SK-N-SH (cell line): ENCODE measurements around the gene CPT1B. TPM values are rescaled to one million over a fixed set of nuclear protein-coding genes. Genes with fewer than 3 reads are reported as not detected.

ENCODE experiments used
- CTCF ChIA-PET: fragments of 300-600, 350-600 bp; formaldehyde crosslinking; extraction: SDS; loops from one replicate; lab custom pipeline; 2021; lab: Yijun Ruan, JAX
- POLR2A ChIA-PET: fragments of 350-600 bp; sonication (Branson Sonifier 250); formaldehyde crosslinking; extraction: SDS; loops from one replicate; lab custom pipeline; 2020; ENCODE audit warnings: antibody characterized with exemption, inconsistent platforms; lab: Yijun Ruan, JAX
- DNase-seq: peaks from one replicate; pipeline ENCODE4 v3.0.0; 2012
- H2AFZ ChIP-seq: fragments of 200-600 bp; sonication (generic); 2 replicates; pipeline ENCODE4 v1.8.1; 2016; ENCODE audit warnings: antibody characterized with exemption, mild to moderate bottlenecking, low read depth
- H3F3A ChIP-seq: fragments of 200-600 bp; sonication (generic); replicated peaks from 2 replicates; pipeline ENCODE3; 2016; ENCODE audit warnings: antibody characterized with exemption, mild to moderate bottlenecking; ENCODE audit not compliant: insufficient read depth
- H3K27ac ChIP-seq, 2 experiments: fragments of 200-500 bp in 1 of 2; fragments of 200-600 bp in 1 of 2; sonication (Bioruptor generic) in 1 of 2; sonication (generic), shearing (Covaris generic) in 1 of 2; 2 replicates each; pipeline versions ENCODE4 v1.5.1 to v1.6.1; 2014 to 2016; ENCODE audit warnings: low read depth in 2 of 2, inconsistent platforms in 1 of 2, low read length in 1 of 2, mild to moderate bottlenecking in 1 of 2, mixed read lengths in 1 of 2
- H3K27me3 ChIP-seq: fragments of 200-600 bp; sonication (generic), shearing (Covaris generic); 2 replicates; pipeline ENCODE4 v1.6.1; 2016; ENCODE audit warnings: mixed run types; ENCODE audit not compliant: insufficient read depth
- H3K36me3 ChIP-seq, 2 experiments: fragments of 200-500 bp in 1 of 2; fragments of 200-600 bp in 1 of 2; sonication (Bioruptor generic) in 1 of 2; sonication (generic) in 1 of 2; replicated peaks in 1 of 2; 2 replicates each; pipeline versions ENCODE3 to v1.5.1; 2014 to 2016; ENCODE audit warnings: low read length in 1 of 2, mild to moderate bottlenecking in 1 of 2; ENCODE audit not compliant: insufficient read depth in 2 of 2, control insufficient read depth in 1 of 2
- H3K4me1 ChIP-seq, 2 experiments: fragments of 200-500 bp in 1 of 2; fragments of 200-600 bp in 1 of 2; sonication (Bioruptor generic) in 1 of 2; sonication (generic), shearing (Covaris generic) in 1 of 2; 2 replicates each; pipeline versions ENCODE4 v1.5.1 to v1.6.1; 2014 to 2016; ENCODE audit warnings: low read depth in 1 of 2, low read length in 1 of 2, mixed run types in 1 of 2; ENCODE audit not compliant: insufficient read depth in 2 of 2, control insufficient read depth in 1 of 2
- H3K4me2 ChIP-seq: fragments of 200-600 bp; sonication (generic), shearing (Covaris generic); 2 replicates; pipeline ENCODE4 v1.6.1; 2017; ENCODE audit warnings: mixed run types
- H3K4me3 ChIP-seq, 2 experiments: fragments of 200-500 bp in 1 of 2; fragments of 200-600 bp in 1 of 2; sonication (Bioruptor generic) in 1 of 2; sonication (generic), shearing (Covaris generic) in 1 of 2; 2 replicates each; pipeline versions ENCODE4 v1.5.1 to v1.8.1; 2014 to 2016; ENCODE audit warnings: low read depth in 2 of 2, inconsistent platforms in 1 of 2, low read length in 1 of 2, mild to moderate bottlenecking in 1 of 2, mixed read lengths in 1 of 2, moderate library complexity in 1 of 2
- H3K79me2 ChIP-seq: fragments of 200-600 bp; sonication (generic); 2 replicates; pipeline ENCODE4 v1.8.1; 2017; ENCODE audit warnings: mild to moderate bottlenecking; ENCODE audit not compliant: insufficient read depth
- H3K9ac ChIP-seq: fragments of 200-600 bp; sonication (generic); 2 replicates; pipeline ENCODE4 v1.6.1; 2017; ENCODE audit warnings: mixed run types
- H3K9me2 ChIP-seq: fragments of 200-600 bp; sonication (generic); 2 replicates; pipeline ENCODE4 v1.6.1; 2017; ENCODE audit warnings: mixed run types
- H3K9me3 ChIP-seq: fragments of 200-600 bp; sonication (generic); 2 replicates; pipeline ENCODE4 v1.6.1; 2017; ENCODE audit warnings: mixed run types, mild to moderate bottlenecking, moderate library complexity
- H4K20me1 ChIP-seq: fragments of 200-600 bp; sonication (generic); 2 replicates; pipeline ENCODE4 v1.6.1; 2017; ENCODE audit warnings: mild to moderate bottlenecking, mixed run types; ENCODE audit not compliant: insufficient read depth
- EP300 ChIP-seq, 2 experiments: IDR thresholded peaks; 2 replicates each; pipeline versions ENCODE4 v1.4.0 to v1.6.1; 2012; ENCODE audit warnings: borderline replicate concordance in 1 of 2, low read depth in 1 of 2, low read length in 1 of 2
- FOSL2 ChIP-seq: IDR thresholded peaks from 2 replicates; pipeline ENCODE4 v1.4.0; 2012; ENCODE audit warnings: low read depth, mild to moderate bottlenecking, moderate library complexity, borderline replicate concordance
- FOXM1 ChIP-seq: IDR thresholded peaks from 2 replicates; pipeline ENCODE4 v1.4.0; 2012; ENCODE audit warnings: low read depth, mild to moderate bottlenecking
- GABPA ChIP-seq: IDR thresholded peaks from 2 replicates; pipeline ENCODE4 v1.4.0; 2012; ENCODE audit warnings: low read depth, mild to moderate bottlenecking
- GATA2 ChIP-seq: sonication (generic); formaldehyde crosslinking; IDR thresholded peaks from 2 replicates; pipeline ENCODE4 v1.5.0; 2020; ENCODE audit warnings: mild to moderate bottlenecking, missing genetic modification reagents
- NFIC ChIP-seq: IDR thresholded peaks from 2 replicates; pipeline ENCODE4 v1.4.0; 2012; ENCODE audit warnings: borderline replicate concordance
- NRF1 ChIP-seq: IDR thresholded peaks from 2 replicates; pipeline ENCODE4 v1.6.1; 2012; ENCODE audit warnings: low read depth, mild to moderate bottlenecking, low read length
- REST ChIP-seq: IDR thresholded peaks from 2 replicates; pipeline ENCODE4 v1.6.1; 2012; ENCODE audit warnings: mild to moderate bottlenecking, low read depth, low read length, moderate library complexity
- RFX5 ChIP-seq: IDR thresholded peaks from 2 replicates; pipeline ENCODE4 v1.6.1; 2012; ENCODE audit warnings: mild to moderate bottlenecking, improper control_type of control experiment, low read length
- TAF1 ChIP-seq: IDR thresholded peaks from 2 replicates; pipeline ENCODE4 v1.6.1; 2012; ENCODE audit warnings: low read depth, mild to moderate bottlenecking, low read length, moderate library complexity, borderline replicate concordance
- TCF12 ChIP-seq: IDR thresholded peaks from 2 replicates; pipeline ENCODE4 v1.4.0; 2012
- YY1 ChIP-seq: IDR thresholded peaks from 2 replicates; pipeline ENCODE4 v1.4.0; 2012; ENCODE audit warnings: low read depth, mild to moderate bottlenecking
- ZBTB33 ChIP-seq: IDR thresholded peaks from 2 replicates; pipeline ENCODE4 v1.4.0; 2012; ENCODE audit warnings: low read depth, borderline replicate concordance
- WGBS: methylation state at CpG from one replicate; pipeline ENCODE4 v1.1.6; 2017; ENCODE audit warnings: low lambda C conversion rate; 5-methylcytosine and 5-hydroxymethylcytosine counted together
- polyA plus RNA-seq, 3 experiments: library from polyadenylated mRNA; depleted of rRNA; stranded (reverse); fragments of >200 nt; gene quantifications; 2 replicates each; pipeline ENCODE4 v1.2.3, GENCODE V29; 2012

CPT1B gene
- polyA plus RNA-seq, 1 of the 3 experiments (the other 2 are of a cell fraction), result 33.2 TPM

- H3K4me3 ChIP-seq, result no peak overlapping the region
- ChIA-PET CTCF (interaction anchor here (0.9 to 1.6 kb wide), 3 partner anchors 43 to 52 kb away, joined by 3 to 5 read pairs (median 3); partner anchors contain the start of gene SCO2), POLR2A (no interaction called here)
- H3K9me2 ChIP-seq, result no peaks in the 10 kb centered on the region
- no peak overlapping the region for H2AFZ ChIP-seq
- H3K4me2 ChIP-seq, result no peak overlapping the region
- no peaks in the 10 kb centered on the region for H3K79me2 ChIP-seq
- H4K20me1 ChIP-seq, result no peaks in the 10 kb centered on the region
- WGBS, result 90% methylated on average over 2 of the region's 8 CpGs
- DNase-seq, result no peak
- H3K4me1 ChIP-seq, result no peaks in the 10 kb centered on the region
- H3F3A ChIP-seq, result no peaks in the 10 kb centered on the region
- no peaks in the 10 kb centered on the region for H3K9me3 ChIP-seq
- TF ChIP-seq NFIC (no peak), NRF1 (no peak), ZBTB33 (no peak), YY1 (no peak), REST (no peak), FOSL2 (no peak), GABPA (no peak), RFX5 (no peak), TCF12 (no peak), EP300 (IDR thresholded peaks at IDR 0.05; ENCODE audit: borderline replicate concordance in 1 of 2, low read depth in 1 of 2, low read length in 1 of 2) (no peak), GATA2 (CRISPR knock-in tag) (no peak), TAF1 (no peak), FOXM1 (no peak)
- H3K36me3 ChIP-seq, result peaks cover 0 to 53% of the 10 kb centered on the region in 2 experiments
- H3K27me3 ChIP-seq, result no peaks in the 10 kb centered on the region
- no peak overlapping the region for H3K9ac ChIP-seq
- H3K27ac ChIP-seq, result no peak overlapping the region
These were observed 9.2 kb downstream of the CPT1B start for GRCh38 chr22:50569041-50569459.

- Histone ChIP-seq H3K27me3 (no peaks in the 10 kb centered on the region), H3K9me2 (no peaks in the 10 kb centered on the region), H3K36me3 (peaks cover 0 to 49% of the 10 kb centered on the region in 2 experiments), H3K27ac (no peak overlapping the region), H3F3A (no peaks in the 10 kb centered on the region), H2AFZ (no peak overlapping the region), H3K9ac (no peak overlapping the region), H3K4me1 (peaks cover 0 to under 1% of the 10 kb centered on the region in 2 experiments; a peak in 1 of 4 replicates), H3K4me2 (no peak overlapping the region), H3K9me3 (no peaks in the 10 kb centered on the region), H3K4me3 (no peak overlapping the region), H3K79me2 (no peaks in the 10 kb centered on the region), H4K20me1 (no peaks in the 10 kb centered on the region)
- ChIA-PET CTCF (interaction anchor here (0.9 to 1.3 kb wide), 2 partner anchors 43 to 52 kb away, joined by 3 read pairs; partner anchors contain the start of gene SCO2), POLR2A (no interaction called here)
- no peak for TF ChIP-seq FOXM1
- WGBS, result 85% methylated on average over 7 of the region's 7 CpGs
- no peak for DNase-seq
These were observed 9.6 kb downstream of the CPT1B start for GRCh38 chr22:50568626-50569025.
